Parathyroid adenoma (tissue), 2 donors: ENCODE measurements around the gene MED22.

Experiments
- H2AFZ ChIP-seq: fragments of 300-600 bp; sonication (generic); one replicate; pipeline ENCODE4 v1.7.0; 2017; ENCODE audit warnings: antibody characterized with exemption, mild to moderate bottlenecking
- H3K27ac ChIP-seq: fragments of 300-600 bp; sonication (generic); one replicate; pipeline ENCODE4 v1.7.0; 2017
- H3K27me3 ChIP-seq: fragments of 300-600 bp; sonication (generic); one replicate; pipeline ENCODE4 v1.7.0; 2017; ENCODE audit warnings: low read length; ENCODE audit not compliant: control insufficient read depth, insufficient read depth
- H3K36me3 ChIP-seq: fragments of 300-600 bp; sonication (generic); one replicate; pipeline ENCODE4 v1.7.0; 2017; ENCODE audit warnings: low read length; ENCODE audit not compliant: control insufficient read depth, insufficient read depth
- H3K4me1 ChIP-seq: fragments of 300-600 bp; sonication (generic); one replicate; pipeline ENCODE4 v1.7.0; 2017; ENCODE audit warnings: control low read depth
- H3K4me2 ChIP-seq: fragments of 300-600 bp; sonication (generic); one replicate; pipeline ENCODE4 v1.7.0; 2017; ENCODE audit warnings: low read length
- H3K4me3 ChIP-seq: fragments of 300-600 bp; sonication (generic); one replicate; pipeline ENCODE4 v1.7.0; 2017; ENCODE audit warnings: low read depth, low read length
- H3K79me2 ChIP-seq: fragments of 300-600 bp; sonication (generic); one replicate; pipeline ENCODE4 v1.7.0; 2017; ENCODE audit warnings: control low read depth
- H3K9ac ChIP-seq: fragments of 300-600 bp; sonication (generic); one replicate; pipeline ENCODE4 v1.7.0; 2017; ENCODE audit warnings: mild to moderate bottlenecking
- H3K9me3 ChIP-seq: fragments of 300-600 bp; sonication (generic); one replicate; pipeline ENCODE4 v1.7.0; 2017; ENCODE audit warnings: low read length; ENCODE audit not compliant: control insufficient read depth
- CTCF ChIP-seq: fragments of 300-600 bp; sonication (generic); IDR thresholded peaks from one replicate; pipeline ENCODE4 v1.7.0; 2017; ENCODE audit warnings: antibody characterized with exemption, mild to moderate bottlenecking
- donor health status: primary hyperparathyroidism.

Gene MED22

GRCh38 chr9:133290751-133291302 is 57.1 kb downstream of the MED22 start:
- no peak overlapping the region for H3K27ac ChIP-seq
- TF ChIP-seq CTCF: no peak
- no peaks in the 10 kb centered on the region for H3K9me3 ChIP-seq
- no peaks in the 10 kb centered on the region for H3K4me1 ChIP-seq
- H3K79me2 ChIP-seq: no peaks in the 10 kb centered on the region
- H3K36me3 ChIP-seq: no peaks in the 10 kb centered on the region
- no peak overlapping the region for H3K4me3 ChIP-seq
- H3K27me3 ChIP-seq: no peaks in the 10 kb centered on the region
- H3K9ac ChIP-seq: no peak overlapping the region
- H2AFZ ChIP-seq: no peak overlapping the region
- H3K4me2 ChIP-seq: no peak overlapping the region
